PFSK-1 (cell line): ENCODE results near the gene PTPRN2.

Source experiments
- POLR2AphosphoS5 ChIP-seq: IDR thresholded peaks from 2 replicates; pipeline ENCODE4 v1.6.1; 2012; ENCODE audit warnings: low read depth, mild to moderate bottlenecking, control low read depth, low read length, moderate library complexity
- TAF1 ChIP-seq: IDR thresholded peaks from 2 replicates; pipeline ENCODE4 v1.6.1; 2012; ENCODE audit warnings: low read length, control low read depth, borderline replicate concordance; ENCODE audit not compliant: insufficient read depth

DNA sequence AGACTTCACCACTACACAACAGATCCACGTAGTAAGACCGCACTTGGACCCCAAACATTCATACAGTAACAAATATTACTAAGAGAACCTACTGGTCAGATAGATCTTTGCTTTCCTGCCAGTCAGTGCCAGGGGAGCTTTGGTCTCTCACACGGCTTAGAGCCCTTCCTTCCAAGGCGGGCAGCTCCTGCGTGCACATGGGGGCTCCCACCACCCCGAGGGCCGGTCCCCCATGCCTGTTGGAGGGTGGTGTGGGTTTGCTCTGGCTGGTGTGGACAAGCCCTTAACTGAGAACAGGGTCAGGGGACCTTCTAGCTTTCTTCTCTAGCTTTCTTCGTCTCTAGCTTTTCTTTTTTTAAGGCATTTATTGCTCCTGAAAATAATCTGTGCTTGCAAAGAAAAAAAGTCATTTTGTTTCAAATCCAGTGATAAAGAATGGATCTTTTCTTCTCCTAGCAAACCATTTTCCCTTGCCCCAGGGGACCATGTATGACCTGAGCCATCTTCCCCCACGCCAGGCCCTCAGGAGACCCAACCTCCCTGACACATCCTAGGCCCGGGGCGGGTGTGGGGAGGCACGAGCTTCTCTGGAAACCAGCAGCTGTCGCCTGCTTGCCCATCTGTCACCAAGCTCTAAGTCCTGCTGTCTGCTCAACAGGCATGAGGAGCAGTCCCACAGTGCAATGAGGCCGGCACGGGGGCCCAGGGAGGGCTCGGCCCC is 591.1 kb downstream of the PTPRN2 start:
- TF ChIP-seq TAF1 (no peak), POLR2AphosphoS5 (no peak)
